ENCODE results near the gene ANO9. TPM values are rescaled to one million over a fixed set of nuclear protein-coding genes. Genes with fewer than 3 reads are reported as not detected.

Gene ANO9
- total RNA-seq, 4 donors from 2014 or later: 0.11 to 0.42 (median 0.32) TPM; not detected in 1

- no peak for TF ChIP-seq POLR2A (IDR thresholded peaks at IDR 0.05; ENCODE audit: low read depth)
- TF ChIP-seq CTCF (IDR thresholded peaks at IDR 0.05): no peak
- TF ChIP-seq EP300 (IDR thresholded peaks at IDR 0.05): no peak
- TF ChIP-seq POLR2AphosphoS5 (IDR thresholded peaks at IDR 0.05): no peak
- no peaks in the 10 kb centered on the region for H3K4me1 ChIP-seq
- H3K4me3 ChIP-seq: no peak overlapping the region
- H3K27ac ChIP-seq (replicated peaks in 1 of 4): no peak overlapping the region
- H3K9me3 ChIP-seq: no peaks in the 10 kb centered on the region
- H3K27me3 ChIP-seq: peaks cover 0 to 67% (median 0%) of the 10 kb centered on the region in 4 donors
- intact Hi-C loops (cut with DNase I): no loop called here
- H3K36me3 ChIP-seq: no peaks in the 10 kb centered on the region
- no peak for DNase-seq (ENCODE audit: extremely low spot score)
- 90% methylated on average over 11 of the region's 17 CpGs for WGBS
Measured at GRCh38 chr11:433111-433510, 8.7 kb downstream of the ANO9 start.

- H3K9me3 ChIP-seq: no peaks in the 10 kb centered on the region
- no peaks in the 10 kb centered on the region for H3K36me3 ChIP-seq
- H3K4me3 ChIP-seq: no peak overlapping the region
- WGBS: 93% methylated on average over 18 of the region's 20 CpGs
- H3K27ac ChIP-seq (replicated peaks in 1 of 4): no peak overlapping the region
- TF ChIP-seq EP300 (IDR thresholded peaks at IDR 0.05) (no peak), CTCF (IDR thresholded peaks at IDR 0.05) (no peak), POLR2AphosphoS5 (IDR thresholded peaks at IDR 0.05) (no peak), POLR2A (IDR thresholded peaks at IDR 0.05; ENCODE audit: low read depth) (no peak)
- H3K27me3 ChIP-seq: peaks cover 0 to 62% (median 0%) of the 10 kb centered on the region in 4 donors
- intact Hi-C loops (cut with DNase I): no loop called here
- DNase-seq (ENCODE audit: extremely low spot score): no peak
- no peaks in the 10 kb centered on the region for H3K4me1 ChIP-seq
Measured at GRCh38 chr11:432501-433100, 9.2 kb downstream of the ANO9 start.

- Histone ChIP-seq H3K4me1 (no peaks in the 10 kb centered on the region), H3K27ac (replicated peaks in 1 of 4) (no peak overlapping the region), H3K27me3 (peaks cover 0 to 60% (median 0%) of the 10 kb centered on the region in 4 donors), H3K4me3 (no peak overlapping the region), H3K36me3 (no peaks in the 10 kb centered on the region), H3K9me3 (no peaks in the 10 kb centered on the region)
- DNase-seq (ENCODE audit: extremely low spot score): no peak
- intact Hi-C loops (cut with DNase I): no loop called here
- 95% methylated on average over 7 of the region's 13 CpGs for WGBS
- TF ChIP-seq CTCF (IDR thresholded peaks at IDR 0.05): no peak
- TF ChIP-seq POLR2A (IDR thresholded peaks at IDR 0.05; ENCODE audit: low read depth): no peak
- TF ChIP-seq POLR2AphosphoS5 (IDR thresholded peaks at IDR 0.05): no peak
- no peak for TF ChIP-seq EP300 (IDR thresholded peaks at IDR 0.05)
Measured at GRCh38 chr11:431921-432320, 9.9 kb downstream of the ANO9 start.

GRCh38 chr11:429931-430456 is 11.8 kb downstream of the ANO9 start:
- Histone ChIP-seq H3K27ac (replicated peaks in 1 of 4) (no peak overlapping the region), H3K4me3 (no peak overlapping the region), H3K27me3 (peaks cover 0 to 69% (median 0%) of the 10 kb centered on the region in 4 donors), H3K36me3 (no peaks in the 10 kb centered on the region), H3K4me1 (no peaks in the 10 kb centered on the region), H3K9me3 (no peaks in the 10 kb centered on the region)
- WGBS: 54% methylated on average over 17 of the region's 25 CpGs
- DNase-seq (ENCODE audit: extremely low spot score): no peak
- intact Hi-C loops (cut with DNase I): no loop called here
- TF ChIP-seq EP300 (IDR thresholded peaks at IDR 0.05) (no peak), POLR2A (IDR thresholded peaks at IDR 0.05; ENCODE audit: low read depth) (no peak), CTCF (IDR thresholded peaks at IDR 0.05) (no peak), POLR2AphosphoS5 (IDR thresholded peaks at IDR 0.05) (no peak)

Data from esophagus muscularis mucosa (tissue), 4 donors.